NCI-H128 (cell line): ENCODE results near the gene MAP1LC3C.
"Not testable (repeated sequence)": the region's sequence is repeated elsewhere in the genome, so short reads cannot be mapped to it uniquely, and the experiment has no call there.

Experiments used
- DNase-seq: peaks from one replicate; lab custom pipeline; 2025; ENCODE audit not compliant: unreplicated experiment; lab: John Stamatoyannopoulos, UW

Gene MAP1LC3C

DNA sequence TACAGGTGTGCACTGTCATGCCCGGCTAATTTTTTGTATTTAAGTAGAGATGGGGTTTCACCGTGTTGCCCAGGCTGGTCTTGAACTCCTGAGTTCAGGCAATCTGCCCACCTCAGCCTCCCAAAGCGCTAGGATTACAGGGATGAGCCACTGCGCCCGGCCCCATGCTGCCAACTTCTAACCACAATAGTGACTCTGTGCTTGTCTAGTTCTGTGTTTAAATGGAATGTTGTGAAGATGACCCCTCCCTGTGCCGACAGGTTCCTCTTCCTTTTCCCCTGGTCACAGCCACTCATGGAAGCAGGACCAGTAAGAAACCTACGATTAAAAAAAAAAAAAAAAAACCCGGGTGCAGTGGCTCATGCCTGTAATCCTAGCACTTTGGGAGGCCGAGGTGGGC is 4.7 kb downstream of the MAP1LC3C start:
- DNase-seq = no peak

DNA sequence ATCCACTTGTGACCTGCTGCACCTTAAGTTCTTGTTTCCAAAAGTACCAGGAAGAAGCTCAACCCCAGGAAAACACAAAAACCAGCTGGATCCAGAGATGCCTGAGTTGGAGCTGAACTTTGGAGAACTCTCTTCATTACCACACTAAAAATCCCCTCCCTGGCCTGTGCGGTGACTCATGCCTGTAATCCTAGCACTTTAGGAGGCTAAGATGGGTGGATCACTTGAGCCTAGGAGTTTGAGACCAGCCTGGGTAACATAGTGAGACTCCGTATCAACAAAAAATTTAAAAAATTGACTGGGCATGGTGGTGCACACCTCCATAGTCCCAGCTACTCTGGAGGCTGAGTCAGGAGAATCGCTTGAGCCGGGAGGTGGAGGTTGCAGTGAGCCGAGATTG is 6.2 kb downstream of the MAP1LC3C start:
- no peak for DNase-seq

DNA sequence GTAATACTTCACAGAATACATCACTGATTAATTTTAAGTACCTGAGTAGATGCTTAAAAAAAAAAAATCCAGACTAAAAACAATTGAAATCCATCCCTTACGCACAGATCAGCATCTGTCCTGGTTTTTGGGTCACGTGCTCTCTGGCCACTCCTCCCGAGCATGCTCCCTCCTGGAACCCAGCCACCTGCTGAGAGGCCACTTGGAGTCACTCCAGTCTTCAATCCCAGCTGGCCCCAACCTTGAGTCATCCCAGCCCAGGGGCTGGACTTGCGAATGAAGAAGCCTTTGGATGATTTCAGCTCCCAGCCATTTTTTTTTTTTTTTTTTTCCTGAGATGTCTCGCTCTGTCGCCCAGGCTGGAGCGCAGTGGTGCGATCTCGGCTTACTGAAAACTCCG is 8.9 kb downstream of the MAP1LC3C start:
- DNase-seq = no peak

DNA sequence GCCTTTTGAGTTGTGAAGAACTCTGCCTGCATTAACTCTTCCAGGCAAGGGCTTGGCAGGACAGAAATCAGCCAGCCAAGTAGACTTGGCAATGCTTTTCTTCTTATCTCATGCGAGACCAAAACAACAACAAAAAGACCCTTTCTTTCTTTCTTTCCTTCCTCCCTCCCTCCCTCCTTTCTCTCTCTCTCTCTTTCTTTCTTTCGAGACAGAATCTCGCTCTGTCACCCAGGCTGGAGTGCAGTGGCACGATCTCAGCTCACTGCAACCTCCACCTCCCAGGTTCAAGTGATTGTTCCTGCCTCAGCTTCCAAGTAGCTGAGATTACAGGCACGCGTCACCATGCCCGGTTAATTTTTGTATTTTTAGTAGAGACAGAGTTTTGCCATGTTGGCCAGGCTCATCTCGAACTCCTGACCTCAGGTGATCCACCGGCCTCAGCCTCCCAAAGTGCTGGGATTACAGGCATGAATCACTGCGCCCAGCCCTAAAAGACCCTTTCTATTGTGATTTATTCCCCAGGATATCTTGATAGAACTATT is 10.4 kb downstream of the MAP1LC3C start:
- not testable (repeated sequence) for DNase-seq

DNA sequence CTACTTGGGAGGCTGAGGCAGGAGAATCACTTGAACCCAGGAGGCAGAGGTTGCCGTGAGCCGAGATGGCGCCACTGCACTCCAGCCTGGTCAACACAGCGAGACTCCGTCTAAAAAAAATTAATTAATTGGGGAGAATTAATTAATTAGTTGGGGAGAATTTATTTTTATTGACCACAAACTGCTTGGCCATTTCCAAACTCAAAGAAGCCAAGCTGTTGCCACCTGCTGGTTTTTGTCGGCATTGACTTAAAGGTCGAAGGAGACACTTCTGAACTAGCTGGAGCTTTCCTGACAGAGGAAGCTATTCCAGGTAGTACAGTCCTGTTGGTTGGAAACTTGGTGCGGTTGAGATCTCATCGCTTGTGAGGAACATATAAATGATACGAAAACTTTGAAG is 13.1 kb downstream of the MAP1LC3C start:
- no peak for DNase-seq

DNA sequence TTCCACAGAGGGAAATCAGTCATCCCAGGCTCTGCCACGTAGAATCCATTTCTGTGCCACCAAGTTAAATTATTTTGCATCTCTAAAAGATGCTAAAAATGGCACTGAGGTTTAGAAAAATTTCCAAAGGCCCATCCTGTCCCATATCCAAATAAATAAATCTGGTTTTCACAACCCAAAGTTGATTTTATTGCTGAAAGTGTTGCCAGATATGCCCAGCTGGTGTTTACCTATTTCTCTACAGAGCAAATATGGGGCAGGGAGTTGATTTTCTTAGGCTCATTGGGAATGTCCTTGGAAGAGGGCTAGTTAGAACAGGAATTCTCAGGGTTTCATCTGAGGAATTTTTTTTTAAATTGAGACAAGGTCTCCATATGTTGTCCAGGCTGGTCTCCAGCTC is 19.0 kb downstream of the MAP1LC3C start:
- DNase-seq = no peak

DNA sequence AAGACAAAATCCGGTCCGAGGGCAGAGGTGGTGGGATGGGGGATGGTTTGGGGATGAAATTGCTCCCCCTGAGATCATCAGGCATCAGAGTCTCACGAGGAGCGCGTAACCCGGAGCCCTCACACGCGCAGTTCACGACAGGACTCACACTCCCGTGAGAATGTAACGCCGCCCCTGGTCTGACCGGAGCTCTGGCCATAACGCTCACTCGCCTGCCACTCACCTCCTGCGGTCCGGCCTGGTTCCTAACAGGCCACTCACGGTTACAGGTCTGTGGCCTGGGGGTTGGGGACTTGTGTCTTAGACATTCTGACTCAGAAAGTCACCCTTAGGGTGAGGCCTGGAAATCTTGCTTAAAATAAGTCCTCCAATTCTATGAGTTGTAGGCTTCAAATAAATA is 19.8 kb downstream of the MAP1LC3C start:
- DNase-seq = no peak

DNA sequence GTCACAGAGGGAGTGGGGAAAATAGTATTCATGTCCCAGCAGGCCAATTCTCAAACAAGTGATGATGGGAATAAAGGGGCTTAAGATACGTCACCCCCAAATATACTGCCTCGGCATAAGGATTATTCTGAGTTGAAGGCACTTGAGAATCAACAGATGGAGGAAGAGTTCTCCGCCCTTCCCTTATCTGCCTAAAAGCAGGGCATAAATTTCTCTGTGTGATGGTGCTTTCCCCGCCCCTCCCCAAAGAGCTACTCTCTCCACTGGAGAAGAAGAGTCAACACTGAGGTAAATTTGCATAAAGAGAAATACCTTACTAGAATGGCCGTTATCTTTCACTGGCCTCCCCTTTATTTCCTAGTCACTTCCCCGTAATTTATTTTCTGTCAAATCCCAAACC is 22.7 kb downstream of the MAP1LC3C start:
- DNase-seq = no peak

DNA sequence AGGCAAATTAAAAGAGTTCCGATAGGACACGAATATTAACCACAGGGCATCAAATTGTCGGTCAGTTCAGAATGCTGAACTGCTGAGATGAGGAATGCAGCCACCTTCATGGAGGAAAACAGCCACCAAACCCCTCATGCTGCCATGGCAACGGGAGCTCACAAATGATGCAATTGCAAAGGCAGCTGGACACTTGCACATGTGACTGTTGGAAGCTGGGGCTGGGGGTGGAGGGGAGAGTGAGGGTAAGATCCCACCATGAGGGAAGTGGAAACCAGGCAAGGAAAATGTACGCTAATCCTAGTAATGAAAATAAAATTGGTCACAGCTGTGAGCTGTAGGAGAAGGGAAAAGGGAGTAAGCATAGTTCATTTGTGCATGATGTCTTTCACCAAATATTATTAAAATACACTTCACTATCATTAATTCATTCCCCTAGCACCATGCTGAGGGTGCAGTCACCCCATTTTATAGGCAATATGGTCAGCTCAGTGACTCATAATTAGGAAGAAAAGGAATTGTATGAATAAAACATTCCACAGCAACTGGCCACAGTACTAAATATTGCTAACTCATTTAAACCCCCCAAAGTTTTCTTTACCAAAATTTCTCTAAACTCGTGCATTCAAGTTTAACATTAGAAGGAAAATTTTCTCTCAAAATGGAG is 26.1 kb downstream of the MAP1LC3C start:
- no peak for DNase-seq

DNA sequence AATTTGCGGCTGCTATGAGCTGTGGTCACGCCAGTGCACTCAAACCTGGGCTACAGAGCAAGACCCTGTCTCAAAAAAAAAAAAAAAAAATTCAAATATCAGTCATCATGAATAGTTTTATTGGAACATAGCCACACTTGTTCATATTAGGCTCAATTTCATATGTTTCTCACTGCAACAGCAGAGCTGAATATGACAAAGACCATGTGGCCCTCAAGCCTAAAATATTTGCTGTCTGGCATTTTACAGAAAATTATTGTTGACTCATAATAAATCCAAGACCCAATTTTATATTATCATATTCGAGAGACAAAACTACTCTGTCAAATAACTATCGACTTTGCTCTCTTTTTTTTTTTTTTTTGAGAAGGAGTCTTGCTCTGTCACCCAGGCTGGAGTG is 30.3 kb downstream of the MAP1LC3C start:
- DNase-seq = no peak

DNA sequence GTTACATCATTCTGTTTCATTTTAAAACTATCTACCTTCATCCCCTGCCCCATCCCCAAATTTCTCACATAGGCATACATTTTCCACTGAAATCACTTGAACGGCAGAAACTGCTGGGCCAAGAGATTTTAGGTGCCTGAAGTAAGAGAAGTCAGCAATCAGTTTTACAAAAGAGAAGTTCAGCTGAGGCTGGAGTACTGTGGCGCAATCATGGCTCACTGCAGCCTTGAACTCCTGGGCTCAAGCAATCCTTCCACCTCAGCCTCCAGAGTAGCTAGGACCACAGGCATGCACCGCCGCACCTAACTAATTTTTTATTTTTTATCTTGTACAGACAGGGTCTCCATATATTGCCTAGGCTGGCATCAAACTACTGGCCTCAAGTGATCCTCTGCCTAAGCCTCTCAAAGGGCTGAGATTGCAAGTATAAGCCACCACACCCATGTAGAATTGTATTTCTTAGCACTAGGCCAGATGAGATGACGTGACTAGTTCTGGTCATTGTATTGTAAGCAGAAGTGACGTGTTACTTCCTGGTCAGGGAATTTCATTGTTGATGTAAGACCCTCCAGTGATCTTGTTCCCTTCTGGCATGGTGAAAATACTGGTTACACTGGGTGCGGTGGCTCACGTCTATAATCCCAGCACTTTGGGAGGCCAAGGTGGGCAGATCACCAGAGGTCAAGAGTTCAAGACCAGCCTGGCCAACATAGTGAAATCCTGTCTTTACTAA is 34.2 kb downstream of the MAP1LC3C start:
- no peak for DNase-seq

DNA sequence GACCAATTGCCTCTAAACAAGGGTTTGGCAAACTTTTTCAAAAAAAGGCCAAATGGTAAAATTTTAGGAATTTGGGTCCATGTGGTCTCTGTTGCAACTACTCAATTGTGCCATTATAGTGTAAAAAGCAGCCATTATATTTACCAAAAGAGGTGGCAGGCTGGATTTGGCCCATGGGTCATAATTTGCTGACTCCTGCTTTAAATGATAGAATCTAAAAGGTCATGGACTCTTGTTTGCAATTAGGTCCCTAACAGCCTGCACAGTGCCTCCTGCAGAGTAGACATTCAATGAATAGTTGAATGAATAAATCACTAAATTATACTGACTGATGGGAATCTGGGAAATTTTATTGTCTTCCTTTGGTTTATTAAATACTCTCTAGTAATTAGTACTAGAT is 35.2 kb downstream of the MAP1LC3C start:
- DNase-seq = no peak

DNA sequence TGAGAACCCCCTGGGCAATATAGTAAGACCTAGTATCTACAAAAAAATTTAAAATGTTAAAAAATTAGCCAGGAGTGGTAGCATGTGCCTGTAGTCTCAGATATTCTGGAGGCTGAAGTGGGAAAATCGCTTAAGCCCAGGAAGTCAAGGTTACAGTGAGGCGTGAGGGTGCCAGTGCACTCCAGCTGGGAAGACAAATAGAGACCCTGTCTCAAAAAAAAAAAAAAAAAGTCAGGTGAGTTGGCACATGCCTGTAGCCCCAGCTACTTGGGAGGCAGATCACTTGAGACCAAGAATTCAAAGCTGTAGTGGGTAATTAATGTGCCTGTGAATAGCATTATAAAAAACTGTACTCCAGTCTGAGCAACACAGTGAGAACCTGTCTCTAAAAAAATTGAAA is 36.7 kb downstream of the MAP1LC3C start:
- DNase-seq = no peak

DNA sequence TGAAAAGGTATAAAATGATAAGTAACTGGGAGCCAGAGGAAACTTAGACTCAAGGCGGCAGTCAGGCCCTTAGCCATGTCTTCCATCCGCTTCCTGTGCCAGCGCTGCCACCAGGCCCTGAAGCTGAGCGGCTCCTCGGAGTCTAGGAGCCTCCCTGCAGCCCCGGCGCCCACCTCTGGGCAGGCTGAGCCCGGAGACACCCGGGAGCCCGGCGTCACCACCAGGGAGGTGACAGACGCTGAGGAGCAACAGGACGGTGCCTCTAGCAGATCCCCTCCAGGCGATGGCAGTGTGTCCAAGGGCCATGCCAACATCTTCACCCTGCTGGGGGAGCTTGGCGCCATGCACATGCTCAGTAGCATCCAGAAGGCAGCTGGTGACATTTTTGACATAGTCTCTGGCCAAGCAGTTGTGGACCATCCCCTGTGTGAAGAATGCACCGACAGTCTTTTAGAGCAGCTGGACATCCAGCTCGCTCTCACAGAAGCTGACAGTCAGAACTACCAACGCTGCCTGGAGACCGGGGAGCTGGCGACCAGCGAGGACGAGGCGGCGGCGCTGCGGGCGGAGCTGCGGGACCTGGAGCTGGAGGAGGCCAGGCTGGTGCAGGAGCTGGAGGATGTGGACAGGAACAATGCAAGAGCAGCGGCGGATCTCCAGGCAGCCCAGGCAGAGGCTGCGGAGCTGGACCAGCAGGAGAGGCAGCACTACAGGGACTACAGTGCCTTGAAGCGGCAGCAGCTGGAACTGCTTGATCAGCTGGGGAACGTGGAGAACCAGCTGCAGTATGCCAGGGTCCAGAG is 41.0 kb downstream of the MAP1LC3C start, which contains the start of gene BECN2:
BECN2 (plus strand) TSS at position 76 of the 803 bp plus-strand sequence; CDS start at position 76, 0 bp downstream.
- no peak for DNase-seq

DNA sequence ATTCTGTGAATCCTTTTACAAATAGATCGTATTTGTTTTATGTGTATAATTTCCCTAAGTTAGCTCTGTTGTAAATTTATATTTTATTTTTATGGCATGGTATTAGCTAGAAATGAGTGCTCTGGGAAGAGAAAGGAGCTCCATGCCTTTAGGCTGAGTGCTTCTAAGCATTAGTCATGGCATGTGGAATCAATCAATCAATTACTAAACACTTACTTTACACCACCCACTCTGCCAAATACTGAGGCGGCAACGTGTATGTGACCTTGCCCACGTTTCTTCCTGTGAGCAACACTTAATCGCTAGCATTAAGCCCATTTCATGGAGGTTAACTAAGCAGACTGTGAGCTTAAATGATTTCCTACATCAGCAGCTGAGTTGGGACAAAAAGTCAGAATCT is 48.5 kb downstream of the MAP1LC3C start:
- DNase-seq = no peak

DNA sequence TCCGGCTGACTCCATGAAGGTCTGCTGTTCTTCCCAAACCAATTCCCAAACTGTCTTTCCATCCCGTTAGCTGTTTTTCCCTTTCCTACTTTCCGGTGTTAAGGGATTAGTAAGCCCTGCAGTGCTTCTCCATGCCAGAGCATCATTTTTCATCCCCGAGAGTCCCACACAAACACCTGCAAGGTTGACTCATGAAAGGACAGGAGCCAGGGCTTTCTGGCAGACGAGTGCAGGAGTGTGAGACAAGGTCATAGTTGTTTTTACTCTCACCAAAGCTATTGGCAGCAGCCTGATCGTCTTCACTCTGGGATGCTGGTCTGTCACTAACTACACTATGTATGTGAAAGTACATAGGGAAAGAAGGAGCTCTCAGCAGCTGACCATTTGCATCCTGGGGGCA is 51.5 kb downstream of the MAP1LC3C start:
- DNase-seq = no peak
